GM20000 (cell line): ENCODE measurements around the gene ADGB.

Source experiments
- DNase-seq: peaks from one replicate; pipeline ENCODE4 v3.0.0; 2012; ENCODE audit warnings: low spot score
- TF ChIP-seq, protein P1 (sequence below): IDR thresholded peaks from 2 replicates; pipeline ENCODE4 v1.5.1; 2012; ENCODE audit warnings: mild to moderate bottlenecking, control low read depth; ENCODE audit errors: extremely low read depth, missing control alignments

Gene ADGB

DNA sequence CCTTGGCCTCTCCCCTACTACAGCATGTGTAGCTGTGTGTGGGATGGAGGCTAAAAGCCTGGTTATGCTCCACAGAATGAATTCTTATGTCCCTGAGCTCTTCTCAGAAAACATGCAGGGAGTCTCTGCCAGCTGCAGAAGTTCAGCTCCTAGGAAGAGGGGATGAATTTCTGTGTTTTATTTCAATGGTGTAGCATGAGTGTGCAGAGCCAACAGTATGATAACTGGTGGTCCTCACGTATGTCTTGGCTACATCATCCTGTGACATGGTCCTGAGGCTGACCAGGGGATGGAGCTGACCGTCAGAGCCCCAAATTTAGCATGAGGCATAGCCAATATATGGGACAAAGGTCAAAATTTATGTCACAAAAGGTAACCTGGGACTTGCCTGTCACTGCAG lies 266.1 kb downstream of the ADGB start:
- DNase-seq, result no peak
- TF ChIP-seq, protein P1, sequence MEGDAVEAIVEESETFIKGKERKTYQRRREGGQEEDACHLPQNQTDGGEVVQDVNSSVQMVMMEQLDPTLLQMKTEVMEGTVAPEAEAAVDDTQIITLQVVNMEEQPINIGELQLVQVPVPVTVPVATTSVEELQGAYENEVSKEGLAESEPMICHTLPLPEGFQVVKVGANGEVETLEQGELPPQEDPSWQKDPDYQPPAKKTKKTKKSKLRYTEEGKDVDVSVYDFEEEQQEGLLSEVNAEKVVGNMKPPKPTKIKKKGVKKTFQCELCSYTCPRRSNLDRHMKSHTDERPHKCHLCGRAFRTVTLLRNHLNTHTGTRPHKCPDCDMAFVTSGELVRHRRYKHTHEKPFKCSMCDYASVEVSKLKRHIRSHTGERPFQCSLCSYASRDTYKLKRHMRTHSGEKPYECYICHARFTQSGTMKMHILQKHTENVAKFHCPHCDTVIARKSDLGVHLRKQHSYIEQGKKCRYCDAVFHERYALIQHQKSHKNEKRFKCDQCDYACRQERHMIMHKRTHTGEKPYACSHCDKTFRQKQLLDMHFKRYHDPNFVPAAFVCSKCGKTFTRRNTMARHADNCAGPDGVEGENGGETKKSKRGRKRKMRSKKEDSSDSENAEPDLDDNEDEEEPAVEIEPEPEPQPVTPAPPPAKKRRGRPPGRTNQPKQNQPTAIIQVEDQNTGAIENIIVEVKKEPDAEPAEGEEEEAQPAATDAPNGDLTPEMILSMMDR, result no peak
